CD4-positive, alpha-beta memory T cell (primary cell): ENCODE data around the gene CYTH4. TPM values are rescaled to one million over a fixed set of nuclear protein-coding genes. Genes with fewer than 3 reads are reported as not detected.
"Not testable (repeated sequence)": the region's sequence is repeated elsewhere in the genome, so short reads cannot be mapped to it uniquely, and the experiment has no call there.

Source experiments
- CTCF ChIA-PET: fragments of 350-600 bp; sonication (Branson Sonifier 250); formaldehyde crosslinking; loops from one replicate; lab custom pipeline; 2021; ENCODE audit warnings: inconsistent platforms; ENCODE audit not compliant: partially characterized antibody; lab: Charles Lee
- POLR2A ChIA-PET: fragments of 350-600 bp; sonication (Branson Sonifier 250); formaldehyde crosslinking; loops from one replicate; lab custom pipeline; 2021; ENCODE audit not compliant: partially characterized antibody; lab: Charles Lee
- DNase-seq, 5 donors: peaks; one replicate each; pipeline versions ENCODE4 v3.0.0 to v3.0.0-alpha.2; 2020 to 2022; ENCODE audit warnings: mixed read lengths in 1 of 5
- H3K27ac ChIP-seq: one replicate; pipeline ENCODE4 v1.7.0; 2013; ENCODE audit warnings: low read depth, low read length
- H3K27me3 ChIP-seq: 2 replicates; pipeline ENCODE4 v1.7.0; 2013; ENCODE audit warnings: mild to moderate bottlenecking, low read length, moderate library complexity; ENCODE audit not compliant: insufficient read depth
- H3K36me3 ChIP-seq: 2 replicates; pipeline ENCODE4 v1.7.0; 2013; ENCODE audit warnings: mild to moderate bottlenecking, low read length, moderate library complexity; ENCODE audit not compliant: insufficient read depth
- H3K4me1 ChIP-seq: 2 replicates; pipeline ENCODE4 v1.7.0; 2013; ENCODE audit warnings: mild to moderate bottlenecking, low read length, moderate library complexity; ENCODE audit not compliant: insufficient read depth
- H3K4me3 ChIP-seq, 2 donors: one replicate each; pipeline ENCODE4 v1.7.0; 2013; ENCODE audit warnings: low read length in 2 of 2, mild to moderate bottlenecking in 1 of 2
- H3K9me3 ChIP-seq, 2 donors: one replicate each; pipeline ENCODE4 v1.7.0; 2013; ENCODE audit warnings: low read length in 2 of 2, control low read depth in 1 of 2; ENCODE audit not compliant: control insufficient read depth in 1 of 2
- H3K27ac Mint-ChIP-seq, 7 donors: one replicate each; pipeline ENCODE4 v1.8.0; 2020 to 2021; ENCODE audit warnings: mixed read lengths in 7 of 7, mild to moderate bottlenecking in 6 of 7, inconsistent platforms in 3 of 7, moderate library complexity in 3 of 7
- H3K27me3 Mint-ChIP-seq, 2 donors: one replicate each; pipeline ENCODE4 v1.8.0; 2020 to 2021; ENCODE audit warnings: mixed read lengths in 2 of 2
- H3K36me3 Mint-ChIP-seq, 2 donors: one replicate each; pipeline ENCODE4 v1.8.0; 2020 to 2021; ENCODE audit warnings: mixed read lengths in 2 of 2, inconsistent platforms in 1 of 2, mild to moderate bottlenecking in 1 of 2
- H3K4me1 Mint-ChIP-seq, 4 donors: one replicate each; pipeline ENCODE4 v1.8.0; 2020 to 2021; ENCODE audit warnings: mixed read lengths in 4 of 4, mild to moderate bottlenecking in 1 of 4
- H3K4me3 Mint-ChIP-seq, 8 donors: one replicate each; pipeline ENCODE4 v1.8.0; 2020 to 2021; ENCODE audit warnings: mixed read lengths in 8 of 8, mild to moderate bottlenecking in 7 of 8, moderate library complexity in 6 of 8, inconsistent platforms in 3 of 8
- H3K9me3 Mint-ChIP-seq, 8 donors: one replicate each; pipeline ENCODE4 v1.8.0; 2020 to 2021; ENCODE audit warnings: mixed read lengths in 8 of 8, mild to moderate bottlenecking in 5 of 8, inconsistent platforms in 3 of 8, moderate library complexity in 1 of 8
- intact Hi-C: fragments of 100-400 bp; cut with micrococcal nuclease; formaldehyde crosslinking; loops from one replicate; pipeline ENCODE4 v1.15.1; 2023
- polyA plus RNA-seq, 2 donors: library from polyadenylated mRNA; unstranded; fragments of 300-500 nt; fragmentation: Illumina TruSeq; gene quantifications; one replicate each; pipeline ENCODE4 v1.2.3, GENCODE V29; 2021
- total RNA-seq, 2 experiments: library from RNA; stranded (reverse); gene quantifications; one replicate each; pipeline ENCODE4 v1.2.3, GENCODE V29; 2021

Gene CYTH4, protein sequence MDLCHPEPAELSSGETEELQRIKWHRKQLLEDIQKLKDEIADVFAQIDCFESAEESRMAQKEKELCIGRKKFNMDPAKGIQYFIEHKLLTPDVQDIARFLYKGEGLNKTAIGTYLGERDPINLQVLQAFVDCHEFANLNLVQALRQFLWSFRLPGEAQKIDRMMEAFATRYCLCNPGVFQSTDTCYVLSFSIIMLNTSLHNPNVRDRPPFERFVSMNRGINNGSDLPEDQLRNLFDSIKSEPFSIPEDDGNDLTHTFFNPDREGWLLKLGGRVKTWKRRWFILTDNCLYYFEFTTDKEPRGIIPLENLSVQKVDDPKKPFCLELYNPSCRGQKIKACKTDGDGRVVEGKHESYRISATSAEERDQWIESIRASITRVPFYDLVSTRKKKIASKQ
- total RNA-seq (100 to 1,000 TPM; 169 to 177 TPM), polyA plus RNA-seq (10 to 100 TPM; 39.4 to 57.0 TPM)

DNA sequence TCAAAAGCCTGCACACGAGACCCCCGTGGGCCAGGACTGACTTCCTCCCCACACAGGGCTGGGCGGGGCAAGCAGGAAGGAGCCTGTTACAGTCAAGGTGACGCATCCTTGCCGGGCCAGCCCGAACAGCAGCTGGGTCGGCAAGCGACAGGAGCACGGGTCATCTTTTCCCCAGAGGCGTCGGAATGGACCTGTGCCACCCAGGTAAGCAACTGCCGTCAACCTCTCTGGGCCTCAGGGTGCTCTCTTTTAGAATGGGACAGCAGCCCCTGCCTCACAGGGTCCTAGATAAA, at the start of gene CYTH4:
CYTH4 (plus strand) TSS at position 124 of the 293 bp plus-strand sequence; CDS start at position 186, 62 bp downstream.
- H3K9me3 ChIP-seq: no peaks in the 10 kb centered on the region
- peak within 1 kb of the TSS; percentile 81 for H3K27ac ChIP-seq
- Mint-ChIP-seq H3K36me3 (peaks cover 17 to 36% of the 10 kb centered on the region in 2 donors), H3K4me1 (peaks cover 33 to 56% (median 44%) of the 10 kb centered on the region in 4 donors), H3K9me3 (peaks cover 0 to 4% (median 0%) of the 10 kb centered on the region in 8 donors), H3K4me3 (peak within 1 kb of the TSS; percentile 89 to 100 (median 94)), H3K27ac (peak within 1 kb of the TSS; percentile 83 to 99 (median 96)), H3K27me3 (no peaks in the 10 kb centered on the region)
- peak within 1 kb of the TSS; percentile 98 to 99 for H3K4me3 ChIP-seq
- peak; percentile 52 to 87 (median 65) for DNase-seq
- ChIA-PET CTCF (interaction anchor here (1.0 to 5.0 kb wide), 8 partner anchors 11 to 202 kb away, joined by 3 to 24 read pairs (median 9); no protein-coding TSS in a partner anchor), POLR2A (interaction anchor here (0.7 to 7.1 kb wide), 16 partner anchors 8 to 135 kb away, joined by 3 to 147 read pairs (median 4); partner anchors contain the start of genes IL2RB and RAC2)
- H3K27me3 ChIP-seq: no peaks in the 10 kb centered on the region
- peaks cover 15% of the 10 kb centered on the region for H3K36me3 ChIP-seq
- peaks cover 46% of the 10 kb centered on the region for H3K4me1 ChIP-seq
- intact Hi-C loops: loop anchor here (1.0 kb wide), 1 partner anchor 15 kb away; no protein-coding TSS in a partner anchor

DNA sequence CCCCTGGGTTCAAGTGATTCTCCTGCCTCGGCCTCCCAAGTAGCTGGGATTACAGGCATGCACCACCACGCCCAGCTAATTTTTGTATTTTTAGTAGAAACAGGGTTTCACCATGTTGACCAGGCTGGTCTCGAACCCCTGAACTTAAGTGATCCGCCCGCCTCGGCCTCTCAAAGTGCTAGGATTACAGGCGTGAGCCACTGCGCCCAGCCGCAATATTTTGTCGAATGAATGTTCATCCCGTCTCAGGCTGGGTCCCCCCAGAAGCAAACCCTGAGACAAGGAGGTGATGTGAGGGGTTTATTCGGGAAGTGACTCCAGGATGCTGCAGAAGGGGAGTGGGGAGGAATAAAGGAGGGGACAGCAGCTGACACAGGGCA, 48.9 kb upstream of the CYTH4 start:
- intact Hi-C loops, H3K9me3 ChIP-seq, H3K27me3 ChIP-seq, DNase-seq, H3K9me3 Mint-ChIP-seq, H3K27me3 Mint-ChIP-seq: not testable (repeated sequence)
- Mint-ChIP-seq H3K4me3 (peak overlapping the region; percentile 27 to 86 (median 58)), H3K27ac (peak overlapping the region; percentile 80 to 99 (median 87)), H3K4me1 (peaks cover 75 to 100% (median 93%) of the 10 kb centered on the region in 4 donors), H3K36me3 (peaks cover 63 to 86% of the 10 kb centered on the region in 2 donors)
- H3K27ac ChIP-seq: peak overlapping the region; percentile 91
- POLR2A ChIA-PET: interaction anchor here (1.2 to 18.6 kb wide), 6 partner anchors 8 to 253 kb away, joined by 4 to 646 read pairs (median 68); partner anchors contain the start of genes IL2RB, MFNG and RAC2
- CTCF ChIA-PET: interaction anchor here (1.9 to 7.0 kb wide), 4 partner anchors 9 to 34 kb away, joined by 6 to 87 read pairs (median 68); partner anchors contain the start of gene RAC2
- peaks cover 98% of the 10 kb centered on the region for H3K4me1 ChIP-seq
- peaks cover 61% of the 10 kb centered on the region for H3K36me3 ChIP-seq
- H3K4me3 ChIP-seq: peak overlapping the region in 1 of 2 donors; percentile 8

DNA sequence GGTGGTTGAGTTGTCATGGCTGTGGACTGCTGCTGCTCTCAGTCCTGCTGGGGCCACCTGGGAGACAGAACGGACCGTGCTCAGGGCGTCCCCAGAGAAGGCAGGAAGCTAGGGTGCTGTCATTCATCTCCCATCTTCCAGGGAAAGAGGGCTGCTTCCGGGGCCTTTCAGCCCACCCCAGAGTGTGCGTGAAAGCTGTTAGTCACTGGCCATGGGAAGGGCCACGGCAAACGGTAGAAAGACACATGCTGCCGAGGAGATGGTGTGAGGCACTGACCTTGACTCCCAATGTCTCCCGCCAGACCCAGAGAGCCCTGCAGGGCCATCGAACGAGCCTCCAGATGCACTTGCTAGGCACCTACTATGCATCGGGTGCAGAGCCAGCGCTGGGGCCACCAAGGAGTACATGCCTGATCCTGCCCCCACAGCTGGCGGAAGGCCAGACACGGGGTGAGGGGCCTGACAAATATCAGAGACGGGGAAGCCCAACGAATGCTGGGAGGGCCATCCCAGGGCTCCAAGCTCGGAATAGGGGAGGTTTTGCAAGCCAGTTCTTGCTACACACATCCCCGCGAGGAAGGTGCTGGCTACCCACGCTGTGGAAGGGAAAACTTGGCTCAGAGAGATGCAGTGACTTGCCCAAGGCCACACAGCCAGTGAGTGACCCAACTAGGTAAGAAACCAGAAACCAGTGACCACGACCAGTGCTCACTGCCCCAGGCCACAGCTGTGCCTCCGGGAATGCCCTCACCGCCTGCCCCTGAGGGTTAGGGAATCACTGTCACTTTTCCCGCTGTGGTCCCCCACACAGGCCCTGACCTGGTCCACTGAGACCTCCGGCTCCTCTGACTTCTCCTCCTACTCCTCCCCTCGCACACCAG, 48.3 kb upstream of the CYTH4 start:
- Histone ChIP-seq H3K9me3 (no peaks in the 10 kb centered on the region), H3K4me3 (peak overlapping the region in 1 of 2 donors; percentile 8), H3K27me3 (no peaks in the 10 kb centered on the region), H3K4me1 (peaks cover 98% of the 10 kb centered on the region), H3K36me3 (peaks cover 61% of the 10 kb centered on the region), H3K27ac (peak overlapping the region; percentile 91)
- H3K4me1 Mint-ChIP-seq: peaks cover 75 to 100% (median 93%) of the 10 kb centered on the region in 4 donors
- ChIA-PET CTCF (interaction anchor here (1.9 to 7.0 kb wide), 3 partner anchors 9 to 35 kb away, joined by 6 to 87 read pairs (median 72); partner anchors contain the start of gene RAC2), POLR2A (interaction anchor here (1.0 to 18.6 kb wide), 7 partner anchors 8 to 252 kb away, joined by 3 to 646 read pairs (median 35); partner anchors contain the start of genes CYTH4, IL2RB, MFNG and RAC2)
- H3K4me3 Mint-ChIP-seq: peak overlapping the region; percentile 64 to 86 (median 78)
- H3K27me3 Mint-ChIP-seq: no peaks in the 10 kb centered on the region
- peaks cover 0 to 2% (median 0%) of the 10 kb centered on the region in 8 donors for H3K9me3 Mint-ChIP-seq
- peak overlapping the region; percentile 87 to 99 (median 97) for H3K27ac Mint-ChIP-seq
- DNase-seq: no peak
- intact Hi-C loops: no loop called here
- H3K36me3 Mint-ChIP-seq: peaks cover 63 to 85% of the 10 kb centered on the region in 2 donors

DNA sequence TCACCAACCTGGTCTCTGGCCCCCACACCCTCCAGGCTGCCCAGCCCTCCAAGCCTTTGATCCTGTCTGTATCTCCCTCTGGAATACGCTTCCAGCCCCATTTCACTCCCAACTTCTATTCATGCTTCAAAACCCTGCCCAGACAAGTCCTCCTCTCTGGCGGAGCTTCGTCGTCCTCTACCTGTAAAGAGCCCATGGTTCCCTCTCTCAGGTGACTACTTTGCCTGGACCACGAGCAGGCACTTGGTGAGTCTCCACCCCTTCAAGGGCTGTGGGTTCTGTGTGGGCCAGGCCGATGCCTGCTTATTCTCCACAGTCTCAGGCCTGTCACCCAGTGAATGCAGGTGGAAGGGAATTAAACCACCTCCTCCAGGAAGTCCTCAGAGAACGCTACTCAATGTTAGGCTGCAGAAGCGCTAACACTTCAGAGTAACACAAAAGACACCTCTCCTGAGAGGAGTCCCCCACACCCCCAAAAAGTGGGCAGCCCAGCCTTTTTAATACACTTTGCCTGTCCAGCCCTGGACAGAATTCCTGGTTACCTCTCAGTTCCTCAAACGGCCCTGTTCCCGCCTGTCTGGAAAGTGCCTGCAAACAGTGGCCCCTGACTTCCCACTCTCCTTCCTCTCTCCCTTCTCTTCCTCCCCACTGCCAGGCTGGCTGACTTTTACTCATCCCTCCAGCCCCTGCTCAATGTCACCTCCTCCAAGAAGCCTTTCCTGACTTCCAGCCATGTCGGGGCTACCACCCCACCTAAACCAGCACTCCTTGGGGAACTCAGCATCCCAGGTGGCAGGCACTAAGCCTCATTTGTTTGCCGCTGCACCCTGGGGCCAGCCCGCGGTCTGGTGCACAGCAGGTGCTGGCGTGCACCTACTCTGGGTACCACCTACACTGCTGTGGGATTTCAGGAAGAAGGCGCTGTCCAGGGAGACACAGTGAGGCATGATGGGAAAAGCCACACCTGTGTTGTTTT, 47.3 kb upstream of the CYTH4 start:
- intact Hi-C loops: no loop called here
- H3K27ac Mint-ChIP-seq: peak overlapping the region; percentile 87 to 99 (median 97)
- H3K4me3 Mint-ChIP-seq: peak overlapping the region; percentile 64 to 86 (median 78)
- ChIA-PET CTCF (interaction anchor here (1.9 to 7.0 kb wide), 2 partner anchors 26 to 36 kb away, joined by 6 to 72 read pairs; no protein-coding TSS in a partner anchor), POLR2A (interaction anchor here (1.0 to 18.6 kb wide), 5 partner anchors 7 to 85 kb away, joined by 3 to 646 read pairs (median 101); partner anchors contain the start of genes CYTH4, IL2RB and RAC2)
- no peaks in the 10 kb centered on the region for H3K9me3 ChIP-seq
- peak overlapping the region; percentile 91 for H3K27ac ChIP-seq
- peaks cover 60 to 87% of the 10 kb centered on the region in 2 donors for H3K36me3 Mint-ChIP-seq
- no peak for DNase-seq
- H3K4me3 ChIP-seq: peak overlapping the region in 1 of 2 donors; percentile 16
- peaks cover 0 to 2% (median 0%) of the 10 kb centered on the region in 8 donors for H3K9me3 Mint-ChIP-seq
- peaks cover 62% of the 10 kb centered on the region for H3K36me3 ChIP-seq
- peaks cover 98% of the 10 kb centered on the region for H3K4me1 ChIP-seq
- H3K27me3 Mint-ChIP-seq: no peaks in the 10 kb centered on the region
- no peaks in the 10 kb centered on the region for H3K27me3 ChIP-seq
- H3K4me1 Mint-ChIP-seq: peaks cover 72 to 100% (median 93%) of the 10 kb centered on the region in 4 donors

DNA sequence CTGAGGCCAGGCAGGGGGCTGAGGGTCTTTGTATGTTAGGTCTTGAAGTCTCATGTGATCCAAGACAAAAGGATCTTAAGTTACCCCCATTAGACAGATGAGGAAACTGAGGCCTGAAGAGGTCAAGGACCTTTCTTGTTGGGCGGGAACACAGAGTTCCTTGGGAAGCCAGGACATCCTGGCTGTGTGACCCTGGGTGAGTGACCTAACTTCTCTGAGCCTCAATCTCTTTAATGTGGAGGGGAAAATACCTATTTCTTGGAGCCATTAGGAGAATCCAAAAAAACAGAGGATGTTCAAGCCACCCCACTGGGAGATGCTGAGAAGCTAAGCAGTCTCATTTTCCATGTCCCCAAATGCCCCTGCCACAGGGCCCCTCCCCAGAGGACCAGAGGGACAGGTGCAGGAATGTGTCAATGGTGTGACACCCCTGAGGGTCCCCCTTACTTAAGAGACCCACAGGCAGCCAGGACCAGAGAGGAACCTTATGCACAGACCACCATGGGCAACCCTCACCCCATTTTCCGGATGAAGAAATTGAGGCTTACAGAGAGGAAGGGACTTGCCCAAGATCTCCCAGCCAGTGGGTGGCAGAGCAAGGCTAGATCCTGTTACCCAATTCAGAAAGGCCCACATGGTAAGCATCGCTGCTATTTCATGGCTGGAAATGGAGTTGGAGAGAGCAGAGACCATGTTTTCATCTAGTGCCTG, 46.3 kb upstream of the CYTH4 start:
- no peak overlapping the region for H3K4me3 ChIP-seq
- peaks cover 99% of the 10 kb centered on the region for H3K4me1 ChIP-seq
- ChIA-PET CTCF (interaction anchor here (9.8 to 19.1 kb wide), 2 partner anchors 27 to 37 kb away, joined by 106 to 491 read pairs; no protein-coding TSS in a partner anchor), POLR2A (interaction anchor here (2.2 to 18.6 kb wide), 2 partner anchors 15 to 73 kb away, joined by 6 to 646 read pairs; no protein-coding TSS in a partner anchor)
- H3K27me3 Mint-ChIP-seq: no peaks in the 10 kb centered on the region
- DNase-seq: no peak
- H3K4me3 Mint-ChIP-seq: peak overlapping the region; percentile 41 to 96 (median 76)
- H3K4me1 Mint-ChIP-seq: peaks cover 72 to 100% (median 93%) of the 10 kb centered on the region in 4 donors
- H3K36me3 ChIP-seq: peaks cover 68% of the 10 kb centered on the region
- intact Hi-C loops: no loop called here
- no peaks in the 10 kb centered on the region for H3K27me3 ChIP-seq
- peaks cover 0 to 2% (median 0%) of the 10 kb centered on the region in 8 donors for H3K9me3 Mint-ChIP-seq
- H3K27ac Mint-ChIP-seq: peak overlapping the region; percentile 87 to 99 (median 97)
- no peaks in the 10 kb centered on the region for H3K9me3 ChIP-seq
- H3K27ac ChIP-seq: peak overlapping the region; percentile 91
- peaks cover 64 to 91% of the 10 kb centered on the region in 2 donors for H3K36me3 Mint-ChIP-seq
